HG03175 (cell line): ENCODE results near the gene ABTB1.

Experiments used
- ATAC-seq: cut with Tn5 transposase; IDR thresholded peaks from one replicate; pipeline ENCODE4 v1.9.1; 2021; ENCODE audit warnings: mild to moderate bottlenecking, moderate library complexity; ENCODE audit not compliant: unreplicated experiment

The ABTB1 gene

DNA sequence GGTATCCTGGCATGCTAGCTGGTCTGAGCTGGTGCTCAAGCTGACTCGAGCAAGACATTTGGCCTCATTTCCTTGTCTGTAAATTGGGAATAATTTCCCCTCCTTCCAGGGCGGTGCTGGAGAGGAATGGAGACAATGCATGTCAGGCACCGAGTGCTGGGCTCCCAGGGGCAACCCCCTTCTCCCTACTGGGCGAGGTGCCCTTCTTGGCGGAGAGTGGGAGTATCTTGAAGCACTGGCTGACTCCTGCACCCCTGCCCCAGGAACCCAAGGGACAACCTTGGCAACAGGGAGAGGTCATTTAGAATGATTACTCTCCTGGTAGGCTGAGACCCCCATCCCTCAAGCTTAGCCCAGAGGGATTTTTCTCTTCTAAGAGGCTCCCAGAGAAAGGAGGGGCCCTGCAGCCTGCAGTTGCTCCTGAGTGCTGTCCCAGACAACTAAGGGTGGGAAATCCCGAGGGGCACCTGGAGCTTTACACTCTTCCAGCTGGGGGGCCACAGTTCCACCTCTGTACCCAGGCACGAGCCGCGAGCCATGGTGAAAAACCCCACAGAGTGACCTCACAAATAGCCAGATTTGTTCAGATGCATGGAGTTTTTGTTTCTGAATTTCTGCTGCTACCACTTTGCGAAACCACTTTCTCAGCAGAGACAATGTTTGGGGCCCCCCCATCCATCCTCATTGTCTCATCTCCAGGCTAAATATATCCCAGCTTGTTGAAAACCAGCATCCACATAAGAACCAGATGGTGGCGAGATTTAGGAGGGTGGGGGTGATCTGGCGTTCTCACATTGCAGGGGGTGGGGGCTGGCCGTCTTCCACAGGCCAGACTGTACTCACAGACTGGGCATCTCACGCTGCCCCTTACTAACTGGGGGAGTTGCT is 44.8 kb downstream of the ABTB1 start:
- no peak for ATAC-seq

DNA sequence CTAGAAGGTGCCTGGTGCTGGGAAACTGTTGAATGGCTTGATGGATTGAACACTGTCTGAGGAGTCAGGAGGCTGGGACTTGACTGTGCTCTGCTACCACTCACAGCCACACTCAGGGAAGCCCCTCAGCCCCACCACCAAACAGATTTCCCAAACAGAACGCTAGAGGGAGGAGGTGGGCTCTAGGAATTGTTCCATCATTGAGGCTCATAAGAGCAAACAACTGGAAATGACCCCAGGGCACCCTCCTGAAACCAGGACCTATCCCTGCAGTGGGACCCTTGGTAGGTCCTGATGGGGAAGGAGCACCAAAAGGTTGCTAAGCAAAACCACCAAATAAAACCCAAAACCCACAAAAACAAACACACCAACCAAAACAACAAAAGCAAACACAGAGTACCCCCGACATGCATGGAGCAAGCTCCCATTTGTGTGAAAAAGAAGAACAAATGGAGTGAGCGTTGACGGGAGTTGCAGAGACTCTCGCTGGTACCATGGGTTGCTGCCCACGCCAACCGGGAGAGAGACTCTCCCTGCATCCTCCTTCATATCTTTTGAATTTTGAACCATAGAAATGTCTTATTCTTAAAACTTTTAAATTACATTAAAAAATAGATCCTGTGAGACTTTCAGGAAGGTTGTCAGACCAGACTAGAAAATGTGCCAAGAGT is 45.6 kb downstream of the ABTB1 start:
- ATAC-seq: no peak

DNA sequence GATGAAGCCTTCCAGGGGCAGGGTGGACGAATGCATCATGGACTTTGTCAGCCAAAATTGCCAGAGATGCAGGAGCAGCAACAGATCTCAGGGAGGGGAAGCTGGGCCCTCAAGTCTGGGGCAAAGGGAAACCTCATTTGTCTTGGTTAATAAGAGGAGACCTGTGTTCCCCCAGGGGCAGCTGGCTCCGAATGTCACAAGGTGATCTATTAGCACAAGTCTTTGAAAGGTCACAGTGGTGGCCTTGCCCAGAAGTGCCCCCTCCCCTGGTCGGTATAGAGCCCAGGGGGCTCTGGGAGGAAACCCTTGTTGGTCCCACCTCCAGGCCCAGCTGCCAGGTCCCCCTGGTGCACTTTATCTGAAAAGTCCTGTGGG is 46.2 kb downstream of the ABTB1 start:
- no peak for ATAC-seq

DNA sequence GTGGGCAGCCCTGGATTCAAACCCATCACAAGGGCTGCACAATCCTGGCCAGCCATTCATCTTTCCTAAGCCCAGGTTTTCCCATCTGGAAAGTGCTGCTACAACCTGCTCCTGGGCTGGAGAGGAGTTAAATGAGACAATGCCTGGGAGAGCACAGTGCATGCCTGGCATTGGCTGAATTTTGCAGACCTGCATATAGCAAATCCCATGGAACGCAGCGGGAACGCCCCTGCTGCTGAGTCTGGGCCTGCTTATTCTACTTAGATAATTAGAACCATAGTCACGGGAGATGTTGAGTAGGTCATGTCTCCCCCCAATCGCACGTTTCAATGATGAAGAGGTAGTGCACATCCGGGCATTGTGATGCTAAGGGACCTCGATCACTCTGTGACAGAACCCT is 46.6 kb downstream of the ABTB1 start:
- no peak for ATAC-seq

DNA sequence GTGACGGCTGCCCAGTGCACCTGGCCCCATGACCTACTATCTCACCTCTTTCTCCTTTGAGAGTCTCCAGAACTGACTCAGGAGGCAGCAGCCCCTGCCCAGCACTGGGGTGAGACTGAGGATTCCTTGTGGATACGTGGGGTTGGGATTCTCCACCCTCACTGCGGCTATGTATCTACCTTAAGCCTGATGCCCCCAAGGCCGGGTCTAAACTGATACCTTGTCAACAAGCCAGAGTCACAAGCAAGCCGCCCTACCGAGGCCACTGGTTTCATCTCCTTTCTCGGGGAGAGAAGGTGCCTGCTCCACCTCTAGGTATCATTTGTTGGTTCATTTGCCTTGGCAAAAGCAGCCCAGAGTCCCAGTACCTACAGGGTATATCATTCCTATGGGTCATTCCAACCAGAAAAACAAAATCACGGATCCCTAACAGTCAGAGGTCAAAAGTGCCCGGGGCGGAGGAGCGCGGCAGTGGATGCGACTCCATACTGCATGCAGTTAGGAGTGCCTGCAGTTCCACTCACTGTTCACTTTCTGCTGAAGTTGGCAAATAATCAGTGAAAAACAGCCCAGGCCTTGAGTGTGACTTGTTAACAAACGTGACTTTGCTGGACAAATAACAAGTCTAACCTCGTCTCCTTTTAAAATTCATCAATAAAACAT is 47.5 kb downstream of the ABTB1 start:
- no peak for ATAC-seq

DNA sequence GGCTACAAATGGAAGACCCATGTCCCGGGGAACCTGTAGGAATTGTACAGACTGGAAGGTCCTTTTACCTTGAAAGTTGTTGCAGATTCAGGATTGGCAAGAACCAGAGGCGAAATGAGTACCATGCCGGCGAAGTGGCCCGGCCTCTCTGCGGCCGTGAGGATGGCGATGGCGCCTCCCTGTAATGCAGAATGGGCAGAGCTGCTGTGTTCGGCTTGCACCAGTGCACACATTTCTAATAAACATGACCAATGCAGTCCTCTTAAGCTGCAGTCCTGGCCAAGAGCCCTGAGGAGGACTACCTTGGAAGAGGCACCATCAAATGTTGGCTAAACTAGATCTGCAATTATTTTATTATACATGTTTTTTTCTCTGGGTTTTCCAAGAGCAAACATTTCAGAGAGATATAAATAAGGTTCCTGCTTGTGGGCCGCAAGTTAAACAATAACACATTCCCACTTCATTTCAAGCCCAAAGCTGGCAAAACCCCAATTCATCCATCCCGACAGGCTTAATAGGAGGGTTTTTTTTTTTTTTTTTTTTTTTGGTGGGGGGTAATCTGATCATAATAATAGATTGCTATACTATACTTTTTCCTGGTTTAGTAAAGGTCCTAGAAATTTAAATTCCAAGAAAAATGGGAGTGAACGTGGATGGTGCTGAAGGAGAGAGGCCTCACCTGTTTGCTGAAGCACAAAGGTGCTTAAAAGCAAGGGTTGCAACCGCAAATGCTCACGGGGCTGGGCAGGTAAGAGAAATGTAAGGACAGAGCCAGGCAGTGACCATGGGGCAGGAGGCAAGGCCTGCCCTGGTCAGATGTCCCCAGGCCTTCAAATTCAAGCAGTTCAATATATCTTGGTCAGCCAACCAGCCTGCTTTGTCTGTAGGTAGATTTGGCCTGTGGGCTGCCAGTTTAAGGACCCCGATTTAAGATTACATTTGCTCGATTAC is 48.5 kb downstream of the ABTB1 start:
- ATAC-seq: no peak

DNA sequence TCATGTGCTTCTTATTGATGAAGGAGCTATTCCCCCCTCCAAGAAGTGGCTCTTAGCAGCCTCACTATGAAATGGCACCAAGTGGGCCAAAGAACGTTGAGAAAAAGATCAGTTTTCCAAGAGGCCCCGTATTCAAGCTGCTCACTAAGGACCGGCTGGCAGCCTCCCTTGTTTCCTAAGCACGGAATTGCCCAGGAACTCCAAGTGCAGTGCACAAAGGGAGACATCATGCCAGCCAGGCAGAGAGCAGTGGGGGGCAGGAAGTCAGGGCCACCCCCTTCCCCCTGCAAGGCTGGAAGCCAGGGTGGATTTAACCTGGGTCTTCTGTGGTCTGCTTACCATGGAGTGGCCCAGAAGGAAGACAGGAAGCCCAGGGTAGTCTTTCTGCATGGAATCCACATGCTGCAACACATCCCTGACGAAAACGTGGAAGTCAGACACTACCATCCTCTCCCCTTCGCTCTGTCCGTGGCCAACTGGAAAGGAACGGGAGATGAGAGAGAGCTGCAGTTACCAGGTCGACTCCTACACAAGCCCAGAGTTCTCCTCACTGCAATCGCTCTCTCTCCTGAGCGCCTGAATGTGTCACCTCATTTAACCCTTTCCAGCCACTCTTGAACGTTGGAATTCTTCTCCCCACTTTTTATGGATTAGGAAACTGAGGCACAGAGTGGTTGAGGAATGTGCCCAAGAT is 49.5 kb downstream of the ABTB1 start:
- ATAC-seq: no peak

DNA sequence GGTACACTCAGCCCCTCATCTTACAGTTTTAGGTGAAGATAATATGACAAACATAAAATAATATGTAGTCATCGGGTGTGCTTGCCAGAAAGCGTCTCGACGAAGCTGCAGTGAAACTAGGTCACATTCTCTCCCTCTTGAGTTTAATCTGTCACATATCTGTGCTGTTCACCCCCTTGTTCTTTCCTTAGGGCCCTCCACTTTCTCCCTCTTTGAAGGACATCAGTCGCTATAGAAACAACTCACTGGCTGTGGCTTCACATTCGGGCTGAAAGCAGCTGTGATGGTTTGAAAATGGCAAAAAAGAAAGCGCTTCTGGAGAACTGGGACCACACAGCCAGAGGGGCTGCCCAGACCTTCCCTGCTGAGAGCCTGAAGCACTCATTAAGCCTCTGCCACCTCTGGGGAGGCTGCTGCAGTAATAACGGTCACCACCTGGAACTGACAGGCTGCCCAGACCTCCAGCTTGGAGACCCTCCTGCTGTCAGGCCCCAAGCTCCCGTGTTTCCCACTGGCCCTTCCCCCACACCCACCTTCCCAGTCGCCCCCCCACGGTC is 50.3 kb downstream of the ABTB1 start:
- no peak for ATAC-seq

DNA sequence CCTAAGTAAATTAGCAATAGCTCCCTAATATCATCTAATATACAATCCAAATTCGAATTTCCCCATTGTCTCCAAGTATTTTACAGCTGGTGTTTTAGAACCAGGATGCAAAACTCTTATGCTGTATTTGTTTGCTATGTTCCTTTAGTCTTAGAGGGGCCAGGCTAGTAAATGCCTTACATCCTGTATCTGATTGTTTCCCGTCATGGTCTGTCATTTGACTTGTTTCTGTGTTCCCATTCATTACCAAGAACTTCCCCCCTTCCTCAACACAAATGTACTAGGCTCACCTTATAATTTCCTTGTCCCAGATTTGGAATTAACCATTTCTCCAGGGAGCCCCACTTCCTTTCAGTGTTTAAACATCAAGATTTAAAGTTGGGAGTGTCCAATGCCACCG is 54.1 kb downstream of the ABTB1 start:
- ATAC-seq: no peak

DNA sequence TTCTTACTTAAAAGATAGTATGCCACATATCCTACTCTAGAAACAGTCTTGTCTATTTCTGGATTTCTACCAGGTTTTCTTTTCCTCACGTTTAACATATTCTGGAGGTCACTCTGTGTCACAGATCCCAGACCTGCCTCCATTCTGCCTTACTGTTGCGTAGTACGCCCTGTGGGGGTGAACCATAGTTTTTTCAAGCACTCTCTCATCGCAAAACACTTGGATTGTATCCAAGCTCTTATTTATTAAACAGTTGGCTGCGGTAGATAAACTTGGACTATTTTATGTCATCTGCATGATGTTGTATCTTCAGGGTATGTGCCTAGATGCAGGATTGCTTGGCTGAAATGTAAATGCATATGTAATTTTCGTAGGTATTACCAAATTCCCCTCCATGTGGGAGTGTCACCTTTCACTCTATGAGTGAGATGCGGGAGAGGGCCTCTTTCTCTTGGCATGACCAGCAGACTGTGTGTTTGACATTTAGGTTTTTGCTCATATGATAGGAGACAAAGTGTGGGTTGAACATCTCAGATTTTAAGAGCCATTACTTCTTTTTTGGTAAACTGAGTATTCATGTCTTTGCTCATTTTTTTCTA is 55.8 kb downstream of the ABTB1 start:
- ATAC-seq: no peak

DNA sequence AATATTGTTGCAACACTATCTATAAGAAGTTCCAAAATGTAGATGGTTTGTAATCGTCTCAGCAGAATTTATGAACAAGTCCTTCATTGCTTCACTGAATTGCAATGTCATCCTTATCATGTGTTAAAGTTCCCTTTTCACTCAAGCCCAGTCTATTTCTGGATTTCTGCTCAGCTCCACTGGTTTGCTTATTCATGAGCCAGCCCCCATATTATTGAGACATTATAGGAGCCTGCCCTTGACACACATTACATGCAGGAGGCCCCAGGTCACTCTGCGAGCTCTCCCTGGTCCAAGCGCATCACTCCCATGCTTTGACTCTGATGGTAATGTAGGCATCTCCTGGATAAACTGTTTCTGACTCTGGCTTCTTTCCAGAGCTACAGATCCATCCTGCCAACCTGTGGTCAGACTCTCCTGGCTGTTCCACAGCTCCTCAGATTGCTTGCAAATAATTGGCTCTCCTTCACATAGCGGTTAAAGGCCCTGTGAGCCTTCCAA is 56.9 kb downstream of the ABTB1 start:
- ATAC-seq: no peak

DNA sequence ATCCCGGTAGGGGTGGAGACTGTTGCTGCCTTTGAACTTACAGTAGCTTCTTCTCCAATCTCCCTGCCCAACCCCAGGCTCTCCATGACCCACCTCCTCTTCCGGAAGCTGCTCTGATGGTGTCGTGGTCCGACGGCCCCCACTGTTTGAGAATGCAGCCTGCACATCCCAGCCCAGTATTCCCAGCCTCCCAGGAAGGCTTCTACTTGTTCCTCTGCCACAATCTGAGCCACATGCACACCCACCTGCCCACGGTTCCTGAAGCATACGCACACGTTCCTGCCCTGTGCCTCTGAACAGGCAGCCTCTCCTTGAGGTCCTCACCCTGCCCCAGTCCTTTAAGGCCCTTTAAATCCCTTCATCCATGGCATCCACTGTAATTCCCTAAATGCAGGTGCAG is 57.4 kb downstream of the ABTB1 start:
- no peak for ATAC-seq
